Embryonic facial prominence (tissue), 1 donor: ENCODE results near the gene VPS51.

Experiments used
- DNase-seq: peaks from one replicate; pipeline ENCODE4 v3.0.0-alpha.2; 2016; ENCODE audit errors: extremely low spot score

VPS51 gene

DNA sequence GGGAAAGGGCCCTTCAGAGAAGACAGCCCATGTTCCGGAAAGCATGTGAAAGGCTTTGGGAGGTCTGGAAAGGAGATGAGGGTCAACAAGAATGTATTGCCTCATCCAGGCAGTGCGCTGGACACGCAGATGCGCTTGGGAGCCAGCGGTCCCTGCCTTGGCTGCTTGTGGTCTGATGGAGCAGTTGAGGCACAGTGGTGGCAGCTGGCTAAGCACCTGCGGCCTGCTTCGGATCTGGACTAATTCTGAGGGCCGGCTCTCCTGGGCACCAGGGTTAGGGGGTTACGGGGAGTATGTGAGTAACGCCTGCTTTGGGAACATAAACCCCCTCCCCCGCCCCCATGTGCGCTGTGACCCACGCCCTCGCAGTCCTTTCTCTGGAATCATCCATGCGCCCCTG lies 11.1 kb downstream of the VPS51 start:
- no peak for DNase-seq

DNA sequence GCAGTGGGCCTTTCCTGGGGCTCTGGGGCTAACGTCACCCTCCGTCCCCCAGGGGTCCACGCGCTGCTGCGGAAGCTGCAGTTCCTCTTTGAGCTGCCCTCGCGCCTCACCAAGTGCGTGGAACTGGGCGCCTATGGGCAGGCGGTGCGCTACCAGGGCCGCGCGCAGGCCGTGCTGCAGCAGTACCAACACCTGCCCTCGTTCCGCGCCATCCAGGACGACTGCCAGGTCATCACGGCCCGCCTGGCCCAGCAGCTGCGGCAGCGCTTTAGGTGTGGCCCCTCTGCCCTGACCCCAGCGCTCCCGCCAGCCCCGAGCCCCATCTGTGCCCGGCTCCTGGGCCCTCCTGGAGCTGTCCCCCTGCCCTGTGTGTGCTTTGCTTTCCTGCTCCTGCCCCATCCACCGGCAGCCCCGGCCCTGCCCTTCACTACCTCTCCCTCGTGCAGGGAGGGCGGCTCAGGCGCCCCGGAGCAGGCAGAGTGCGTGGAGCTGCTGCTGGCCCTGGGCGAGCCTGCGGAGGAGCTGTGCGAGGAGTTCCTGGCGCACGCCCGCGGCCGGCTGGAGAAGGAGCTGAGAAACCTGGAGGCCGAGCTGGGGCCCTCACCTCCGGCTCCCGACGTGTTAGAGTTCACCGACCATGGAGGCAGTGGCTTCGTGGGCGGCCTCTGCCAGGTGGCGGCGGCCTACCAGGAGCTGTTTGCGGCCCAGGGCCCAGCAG lies 11.9 kb downstream of the VPS51 start:
- DNase-seq, result no peak

DNA sequence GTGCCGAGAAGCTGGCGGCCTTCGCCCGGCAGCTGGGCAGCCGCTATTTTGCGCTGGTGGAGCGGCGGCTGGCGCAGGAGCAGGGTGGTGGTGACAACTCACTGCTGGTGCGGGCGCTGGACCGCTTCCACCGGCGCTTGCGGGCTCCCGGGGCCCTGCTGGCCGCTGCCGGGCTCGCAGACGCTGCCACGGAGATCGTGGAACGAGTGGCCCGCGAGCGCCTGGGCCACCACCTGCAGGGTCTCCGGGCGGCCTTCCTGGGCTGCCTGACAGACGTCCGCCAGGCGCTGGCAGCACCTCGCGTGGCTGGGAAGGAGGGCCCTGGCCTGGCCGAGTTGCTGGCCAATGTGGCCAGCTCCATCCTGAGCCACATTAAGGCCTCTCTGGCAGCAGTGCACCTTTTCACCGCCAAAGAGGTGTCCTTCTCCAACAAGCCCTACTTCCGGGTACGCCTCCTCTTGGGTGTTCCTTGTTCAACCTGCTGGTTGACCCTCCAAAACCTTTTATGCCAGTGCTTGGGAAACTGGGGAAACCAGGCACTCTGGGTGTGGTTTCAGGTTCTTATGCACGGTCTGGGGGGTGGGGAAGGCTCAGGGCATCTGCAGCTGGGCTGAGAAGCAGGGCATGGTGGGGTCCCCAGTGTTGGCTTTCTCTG lies 12.6 kb downstream of the VPS51 start:
- DNase-seq, result no peak

GRCh38 chr11:65109231-65110198 lies 13.5 kb downstream of the VPS51 start:
- no peak for DNase-seq

DNA sequence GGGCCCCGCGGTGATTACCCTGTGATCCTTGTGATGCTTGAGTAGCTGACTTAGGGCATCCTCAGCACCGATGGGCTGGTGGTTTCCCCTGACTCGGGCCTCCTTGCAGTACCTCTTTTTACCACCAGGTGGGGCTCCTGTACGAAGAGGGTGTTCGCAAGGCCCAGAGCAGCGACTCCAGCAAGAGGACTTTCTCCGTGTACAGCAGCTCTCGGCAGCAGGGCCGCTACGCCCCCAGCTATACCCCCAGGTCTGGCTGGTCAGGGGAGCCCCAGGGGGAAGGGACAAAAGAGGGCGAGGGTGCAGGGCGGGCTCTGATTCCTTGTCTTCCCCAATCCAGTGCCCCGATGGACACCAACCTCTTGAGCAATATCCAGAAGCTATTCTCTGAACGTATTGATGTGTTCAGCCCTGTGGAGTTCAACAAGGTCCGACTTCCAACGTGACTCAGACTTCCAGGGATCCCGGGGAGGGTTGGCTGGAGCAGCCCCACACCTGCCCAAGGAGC lies 14.4 kb downstream of the VPS51 start:
- peak; percentile 66 for DNase-seq

- DNase-seq, result no peak
Observed at GRCh38 chr11:65111159-65111743, 15.2 kb downstream of the VPS51 start.

DNA sequence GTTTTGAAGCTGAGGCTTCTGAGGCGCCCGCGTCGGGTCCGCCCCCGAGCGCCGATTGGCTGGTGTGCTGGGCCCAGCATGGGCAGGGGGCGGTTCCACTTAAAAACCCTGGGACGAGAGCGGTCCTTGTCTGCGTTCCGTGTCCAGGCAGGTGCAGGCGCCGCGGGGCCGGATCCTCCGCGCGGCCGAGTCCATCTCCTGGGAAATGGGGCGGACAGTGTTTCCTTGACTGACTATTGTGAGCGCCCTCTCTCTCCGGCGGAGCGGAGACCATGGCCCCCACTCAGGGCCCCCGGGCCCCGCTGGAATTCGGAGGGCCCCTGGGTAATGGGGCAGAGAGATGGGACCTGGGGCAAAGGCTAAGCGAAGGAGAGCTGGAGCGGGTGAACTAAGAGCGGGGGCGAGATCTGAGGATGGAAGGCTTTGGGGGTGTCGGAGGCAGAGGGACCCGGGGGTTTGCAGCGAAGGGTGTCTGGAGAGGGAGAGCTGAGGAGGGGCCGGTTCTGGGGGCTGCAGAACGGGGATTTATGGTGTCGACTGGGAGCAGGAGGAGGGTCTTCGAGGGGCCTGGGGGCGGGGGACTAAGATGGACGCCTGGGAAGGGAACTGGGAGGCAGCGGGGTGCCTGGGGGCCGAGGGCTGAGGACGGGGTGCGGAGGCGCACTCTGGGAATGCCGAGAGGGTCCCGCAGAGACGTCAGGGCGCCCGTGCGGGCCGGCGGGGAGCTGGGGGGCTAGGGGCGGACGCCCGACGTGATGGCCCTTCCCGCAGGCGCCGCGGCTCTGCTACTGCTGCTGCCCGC lies 15.9 kb downstream of the VPS51 start, which contains the start of gene TM7SF2:
TSS of gene TM7SF2 (plus strand) at position 129 of the 802 bp plus-strand sequence. CDS start at position 273, 144 bp downstream.
- no peak for DNase-seq

GRCh38 chr11:65112546-65113360 lies 16.7 kb downstream of the VPS51 start:
- no peak for DNase-seq

DNA sequence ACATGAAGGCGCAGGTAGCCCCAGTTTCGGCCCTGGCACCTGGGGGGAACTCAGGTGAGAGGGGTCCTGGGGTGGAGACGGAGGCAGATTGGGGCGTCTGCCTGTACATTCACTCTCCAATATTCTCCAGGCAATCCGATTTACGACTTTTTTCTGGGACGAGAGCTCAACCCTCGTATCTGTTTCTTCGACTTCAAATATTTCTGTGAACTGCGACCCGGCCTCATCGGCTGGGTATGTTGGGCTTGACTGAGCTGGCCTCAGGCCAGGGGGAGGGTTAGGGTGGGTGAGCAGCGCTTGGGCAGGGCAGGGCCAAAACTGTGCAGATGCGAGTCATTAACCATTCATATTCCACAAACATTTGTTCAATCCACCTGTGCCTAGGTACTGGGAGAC lies 17.3 kb downstream of the VPS51 start:
- DNase-seq, result no peak

- DNase-seq, result no peak
Observed at GRCh38 chr11:65113839-65114238, 17.8 kb downstream of the VPS51 start.

- no peak for DNase-seq
Observed at GRCh38 chr11:65114538-65115171, 18.6 kb downstream of the VPS51 start.

- DNase-seq, result no peak
Observed at GRCh38 chr11:65115361-65116082, 19.5 kb downstream of the VPS51 start.

GRCh38 chr11:65116370-65117205 lies 20.6 kb downstream of the VPS51 start:
- no peak for DNase-seq

- peak; percentile 97 for DNase-seq
Observed at GRCh38 chr11:65117206-65118096, 21.4 kb downstream of the VPS51 start, which contains the start of gene ZNHIT2. Gene ZNHIT2, minus strand, starts transcription at chr11:65117701. Its CDS starts 48 bp downstream, at chr11:65117653.

DNA sequence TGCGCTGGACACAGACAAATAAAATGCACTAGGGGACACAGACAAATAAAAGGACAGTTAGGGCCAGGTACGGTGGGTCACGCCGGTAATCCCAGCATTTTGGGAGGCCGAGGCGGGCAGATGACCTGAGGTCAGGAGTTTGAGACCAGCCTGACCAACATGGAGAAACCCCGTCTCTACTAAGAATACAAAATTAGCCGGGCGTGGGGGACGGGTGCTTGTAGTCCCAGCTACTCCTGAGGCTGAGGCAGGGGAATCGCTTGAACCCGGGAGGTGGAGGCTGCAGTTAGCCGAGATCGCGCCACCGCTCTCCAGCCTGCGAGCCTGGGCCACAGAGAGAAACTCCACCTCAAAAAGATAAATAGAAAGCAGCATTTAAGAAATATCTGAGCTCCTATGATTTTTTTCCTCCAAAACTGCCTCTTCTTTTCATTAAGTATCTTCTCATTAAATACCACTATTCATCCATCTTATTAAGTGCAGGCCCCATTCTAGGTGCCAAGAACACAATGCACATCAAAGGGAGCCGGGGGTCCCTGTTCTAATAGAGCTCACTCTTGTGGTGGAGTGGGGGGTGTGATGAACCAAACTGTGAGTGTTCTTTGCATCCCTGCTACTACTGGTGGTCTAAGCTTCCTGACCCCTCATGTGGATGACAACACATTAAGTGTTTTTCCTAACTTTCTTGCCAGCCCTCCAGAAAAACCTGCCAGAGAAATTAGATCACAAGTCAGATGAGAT lies 22.3 kb downstream of the VPS51 start:
- no peak for DNase-seq
